RCC 7860 (cell line): ENCODE measurements around the gene SHANK1.
"Not testable (repeated sequence)": the region's sequence is repeated elsewhere in the genome, so short reads cannot be mapped to it uniquely, and the experiment has no call there.

Experiments used
- DNase-seq: peaks from one replicate; pipeline ENCODE4 v3.0.0-alpha.2; 2015; ENCODE audit warnings: low spot score
- FAIRE-seq: peaks from 2 replicates; lab custom pipeline; 2012; peaks lifted over from hg19 to GRCh38; lab: Jason Lieb, UNC

The SHANK1 gene

DNA sequence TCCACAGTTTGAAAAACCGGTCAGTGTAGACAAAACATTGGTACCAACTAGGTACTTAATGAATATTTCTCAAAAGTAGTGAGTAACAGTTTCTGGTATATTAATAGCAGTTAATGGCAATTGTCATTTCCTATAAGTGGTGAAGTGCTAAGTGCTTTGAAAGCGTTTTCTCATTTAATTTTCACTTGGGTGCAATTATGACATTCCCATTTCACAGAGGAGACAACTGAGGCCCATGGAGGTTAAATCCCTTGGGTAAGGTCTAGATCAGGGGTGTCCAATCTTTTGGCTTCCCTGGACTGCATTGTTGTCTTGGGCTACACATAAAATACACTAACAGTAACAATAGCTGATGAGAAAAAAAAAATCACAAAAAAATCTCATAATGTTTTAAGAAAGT, 79.2 kb downstream of the SHANK1 start:
- FAIRE-seq, result no peak
- no peak for DNase-seq

DNA sequence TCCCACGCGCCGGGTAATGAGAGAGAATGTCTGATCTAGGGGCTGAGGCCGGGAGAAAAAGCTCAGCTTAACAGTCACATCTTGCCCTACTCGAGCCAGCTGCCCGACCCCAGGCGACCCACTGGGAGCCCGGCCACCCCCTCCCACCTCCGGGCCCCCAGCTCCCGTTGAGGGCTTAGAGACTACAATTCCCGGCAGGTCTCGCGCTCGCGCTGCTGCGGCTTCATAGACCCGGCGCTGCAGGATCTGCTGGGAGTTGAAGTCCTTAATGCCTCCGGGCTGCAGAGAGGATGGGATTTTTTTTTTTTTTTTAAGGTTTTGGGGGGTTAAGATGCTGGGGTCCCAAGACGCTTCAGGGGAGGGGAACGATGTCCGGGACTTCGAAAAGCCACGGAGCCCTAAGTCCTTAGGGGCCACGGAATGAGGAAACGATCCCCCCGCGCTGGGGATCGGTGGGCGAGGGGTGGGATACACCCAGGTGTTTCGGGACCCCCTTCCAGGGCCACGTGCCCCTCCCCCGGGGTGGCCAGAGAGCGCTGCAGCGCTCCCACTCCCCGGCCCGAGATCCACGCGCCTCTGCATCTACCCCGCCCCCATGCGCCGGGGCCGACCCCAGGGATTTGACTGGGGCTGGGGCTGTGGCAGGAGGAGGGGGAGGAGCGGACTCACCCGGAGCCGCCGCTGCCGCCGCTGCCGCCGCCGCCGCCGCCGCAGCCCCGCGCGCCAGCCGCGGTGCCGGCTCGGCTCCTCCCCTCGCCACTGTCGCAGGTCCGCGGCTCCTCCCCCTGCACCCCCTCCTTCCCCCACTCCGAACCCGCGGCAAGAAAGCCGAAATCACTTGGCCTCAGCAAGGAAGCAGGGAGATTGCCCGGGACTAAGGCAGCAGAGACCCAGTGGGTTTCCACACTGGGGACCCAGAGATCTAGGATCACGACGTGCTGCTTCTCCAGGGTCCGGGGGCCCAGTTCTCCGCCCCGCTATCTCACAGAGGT, 80.2 kb downstream of the SHANK1 start, which contains the start of gene SYT3:
Gene SYT3, minus strand, starts transcription at position 761 of the 992 bp plus-strand sequence. CDS start 2,470 bp downstream, outside the sequence.
- DNase-seq, result no peak
- no peak for FAIRE-seq

DNA sequence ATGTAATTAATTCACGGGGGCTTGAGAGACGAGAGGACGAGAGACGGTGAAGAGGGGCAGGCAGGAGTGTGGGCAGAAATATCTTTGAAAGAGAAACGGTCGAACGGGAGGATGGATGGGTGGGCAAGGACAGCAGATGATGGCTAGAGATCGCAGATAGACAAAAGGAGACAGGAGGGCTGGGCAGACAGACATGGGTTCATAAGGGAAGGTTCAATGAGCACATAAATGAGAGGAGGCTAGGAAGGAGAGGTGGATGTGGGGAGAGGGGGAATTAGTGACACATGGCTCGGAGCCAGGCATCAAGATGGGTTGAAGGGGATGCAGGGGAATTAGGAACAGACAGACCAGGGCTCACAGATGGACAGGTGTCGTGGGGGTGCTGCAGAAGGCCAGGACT, 81.0 kb downstream of the SHANK1 start:
- no peak for FAIRE-seq
- no peak for DNase-seq

DNA sequence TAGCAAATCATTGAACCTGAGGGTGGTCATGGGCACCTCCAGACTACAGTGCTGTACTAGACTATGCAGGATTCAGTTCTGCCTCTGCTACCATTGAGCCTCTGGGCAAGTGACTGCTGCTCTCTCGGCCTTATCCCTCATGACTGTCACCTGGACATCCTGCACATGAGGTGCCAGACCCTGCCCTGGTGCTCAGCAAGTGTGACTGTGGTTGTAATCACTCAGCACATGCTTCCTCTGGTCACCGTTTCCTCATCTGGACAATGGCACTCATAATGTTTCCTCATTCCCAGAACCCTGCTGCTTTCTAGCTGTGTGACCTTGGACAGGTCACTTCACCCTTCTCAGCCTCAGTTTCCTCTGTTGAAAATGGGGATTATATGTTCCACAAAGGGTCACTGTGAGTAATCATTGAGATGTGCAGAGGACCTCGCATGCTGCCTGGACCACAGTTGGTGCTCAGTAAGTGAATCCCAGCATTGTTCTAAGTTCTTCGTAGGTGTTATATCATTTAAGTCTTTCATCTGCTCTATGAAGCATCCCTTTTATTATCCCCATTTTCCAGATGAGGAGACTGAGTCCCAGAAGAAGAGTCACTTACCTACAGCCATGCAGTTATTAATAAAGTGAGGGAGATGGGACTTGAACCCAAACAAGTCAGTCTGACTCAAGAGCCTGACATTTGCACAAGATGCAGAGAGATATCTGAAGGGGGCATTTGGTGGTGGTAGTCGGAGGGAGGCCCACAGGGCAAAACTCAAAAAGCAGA, 83.1 kb downstream of the SHANK1 start:
- FAIRE-seq (no peak), DNase-seq (no peak)

DNA sequence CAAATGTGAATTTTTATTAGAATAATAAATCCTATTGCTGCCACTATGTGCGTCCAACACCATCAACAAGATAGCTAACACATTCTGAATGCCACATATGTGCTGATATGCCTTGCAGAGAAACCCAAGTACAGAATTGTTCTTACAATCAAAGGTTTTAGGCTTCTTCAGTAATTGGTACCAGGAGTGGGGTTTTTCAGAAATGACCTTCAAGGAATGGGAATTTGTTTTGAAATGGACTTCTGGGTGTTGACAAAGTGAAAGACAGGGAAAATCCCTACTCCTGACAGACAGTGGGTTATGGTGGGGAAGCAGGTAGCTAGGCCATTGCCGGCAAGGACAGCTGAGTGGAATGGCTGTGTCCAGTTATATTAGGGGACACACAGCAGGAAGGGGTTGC, 85.6 kb downstream of the SHANK1 start:
- DNase-seq (no peak), FAIRE-seq (no peak)

DNA sequence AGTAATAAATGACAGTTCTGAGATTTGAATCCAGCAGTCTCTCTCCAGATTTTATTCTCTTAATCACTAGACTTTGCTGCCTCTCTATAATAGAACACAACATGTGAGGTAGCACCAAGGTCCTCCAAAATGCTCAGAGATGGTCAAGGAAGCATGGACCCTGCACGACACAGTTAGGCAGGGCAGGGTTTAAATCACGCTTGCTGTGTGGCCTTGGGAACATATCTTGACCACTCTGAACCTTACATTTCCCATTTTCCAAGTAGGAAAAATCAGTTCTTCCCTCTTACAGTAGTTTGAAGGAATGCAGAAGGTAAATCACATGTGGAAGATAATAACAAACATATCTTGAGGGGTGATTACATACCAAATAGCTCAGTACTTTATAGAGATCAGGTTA, 86.2 kb downstream of the SHANK1 start:
- DNase-seq (no peak), FAIRE-seq (no peak)

DNA sequence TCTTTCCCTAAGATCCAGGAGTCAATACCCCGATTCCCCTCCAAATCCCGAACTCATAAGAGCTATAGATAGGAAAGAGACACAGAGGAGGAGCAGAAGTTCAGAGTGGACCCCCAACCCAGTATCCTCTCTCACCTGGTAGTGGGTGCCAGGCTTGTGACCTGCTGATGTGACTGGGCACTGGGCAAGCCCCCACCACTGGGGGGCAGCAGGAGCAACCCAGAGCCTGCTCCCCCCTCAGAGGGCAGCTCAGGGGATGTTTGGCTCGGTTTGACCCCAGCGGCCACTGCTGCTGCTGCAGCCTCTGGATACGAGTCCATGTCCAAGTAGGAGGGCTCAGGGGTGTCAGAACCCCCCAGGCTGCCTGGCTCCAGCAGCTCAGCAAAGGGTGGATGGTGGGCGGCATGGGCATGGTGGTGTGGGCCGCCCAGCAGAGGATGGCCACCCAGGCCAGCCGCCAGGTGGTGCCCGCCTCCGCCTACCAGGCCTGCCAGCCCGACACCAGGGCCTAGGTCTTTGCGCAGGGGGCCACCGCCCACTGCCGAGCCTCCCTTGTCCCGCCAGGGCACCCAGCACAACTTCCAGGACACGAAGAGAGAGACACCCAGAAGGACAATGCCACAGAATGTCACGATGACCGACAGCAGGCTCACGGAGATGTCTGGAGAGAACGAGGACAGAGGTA, 87.3 kb downstream of the SHANK1 start:
- FAIRE-seq (no peak), DNase-seq (no peak)

DNA sequence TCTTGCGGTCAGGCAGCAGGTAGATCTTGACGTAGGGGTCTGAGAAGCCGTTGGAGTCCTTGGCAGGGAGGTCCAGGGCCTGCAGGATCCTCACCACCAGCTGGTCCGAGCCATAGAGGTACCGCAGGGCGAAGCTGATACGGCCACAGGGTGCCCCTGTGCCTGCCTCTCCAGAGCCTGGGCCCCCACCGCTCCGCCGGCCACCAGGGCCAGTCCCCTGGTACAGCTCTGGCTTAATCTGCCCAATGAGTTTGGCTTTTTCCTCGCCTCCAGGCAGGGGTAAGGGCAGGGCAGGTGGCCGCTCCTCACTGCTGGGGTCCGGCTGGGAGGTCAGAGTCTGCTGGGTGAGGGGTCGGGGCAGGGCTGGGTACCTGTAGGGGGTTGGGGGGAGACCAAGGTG, 89.8 kb downstream of the SHANK1 start:
- no peak for FAIRE-seq
- no peak for DNase-seq

DNA sequence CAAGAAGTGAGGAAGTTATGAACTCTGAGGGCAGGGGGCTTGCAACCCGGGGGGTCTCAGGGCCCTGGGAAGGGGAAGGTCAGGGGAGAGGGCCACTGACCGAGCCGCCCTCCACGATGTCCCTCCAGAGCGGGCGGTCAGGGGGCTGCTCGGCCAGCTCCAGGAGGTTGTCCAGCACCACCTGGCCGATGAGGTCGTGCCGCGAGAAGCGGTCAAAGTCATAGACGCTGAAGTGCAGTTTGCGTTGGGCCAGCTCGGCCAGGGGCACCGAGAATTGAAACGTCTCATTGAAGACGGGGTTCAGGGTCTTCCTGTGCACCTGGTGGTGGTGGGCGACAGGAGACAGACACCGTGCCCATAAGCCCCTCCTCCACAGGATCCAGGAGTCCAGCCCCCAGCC, 90.4 kb downstream of the SHANK1 start:
- no peak for DNase-seq

DNA sequence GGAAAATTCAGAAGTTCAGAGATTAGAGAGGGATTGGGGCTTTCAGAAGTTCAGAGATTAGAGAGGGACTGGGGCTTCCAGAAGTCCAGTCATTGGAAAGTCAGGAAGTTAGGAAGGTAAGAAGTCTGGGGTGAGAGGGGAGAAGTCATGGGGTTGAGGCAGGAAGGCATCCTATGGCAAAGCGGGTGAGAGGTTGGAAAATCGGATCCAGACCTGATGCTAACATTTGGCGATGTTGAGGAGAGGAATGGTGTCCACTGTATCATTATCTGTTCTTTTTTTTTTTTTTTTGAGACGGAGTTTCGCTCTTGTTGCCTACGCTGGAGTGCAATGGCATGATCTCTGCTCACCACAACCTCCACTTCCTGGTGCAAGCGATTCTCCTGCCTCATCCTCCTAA, 91.1 kb downstream of the SHANK1 start:
- FAIRE-seq (no peak), DNase-seq (no peak)

More for the DNA sequence above, 90.4 kb downstream of the SHANK1 start:
- no peak for FAIRE-seq

DNA sequence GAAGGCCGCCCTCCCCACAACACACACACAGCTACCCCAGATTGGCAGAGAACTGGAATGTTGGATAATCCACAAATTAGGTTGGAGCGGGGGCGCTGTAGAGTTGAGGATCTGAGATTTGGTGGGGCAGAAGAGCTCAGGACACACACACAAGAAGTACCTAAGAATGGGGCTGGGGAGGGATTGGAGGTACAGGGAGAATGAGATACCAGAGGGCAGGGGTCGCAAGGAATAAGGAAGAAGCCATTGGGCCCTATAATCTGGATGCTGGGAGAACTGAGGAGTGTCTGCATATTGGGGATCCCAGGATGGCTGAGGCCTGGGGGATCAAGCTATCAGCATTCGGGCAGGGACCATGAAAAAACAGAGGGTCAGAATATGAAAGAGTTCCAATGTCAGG, 91.5 kb downstream of the SHANK1 start:
- FAIRE-seq (no peak), DNase-seq (no peak)

DNA sequence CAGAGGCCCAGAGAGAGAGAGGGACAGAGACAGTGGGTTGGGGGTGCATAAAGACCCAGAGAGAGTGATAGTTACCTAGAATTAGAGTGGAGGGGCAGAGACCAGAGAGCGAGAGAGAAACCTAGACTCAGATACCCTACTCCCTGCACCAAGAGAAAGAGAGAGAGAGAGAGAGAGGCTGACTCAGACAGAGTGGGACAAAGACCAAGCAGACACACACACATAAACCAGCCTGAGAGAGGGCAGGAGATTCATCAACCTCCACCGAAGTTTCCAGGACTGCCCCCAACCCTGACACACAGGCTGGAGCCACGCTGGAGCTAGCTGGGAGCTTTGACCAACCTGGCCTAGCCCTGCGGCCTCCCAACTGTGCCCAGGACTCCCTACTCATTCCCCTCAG, 92.8 kb downstream of the SHANK1 start:
- no peak for DNase-seq
- no peak for FAIRE-seq

DNA sequence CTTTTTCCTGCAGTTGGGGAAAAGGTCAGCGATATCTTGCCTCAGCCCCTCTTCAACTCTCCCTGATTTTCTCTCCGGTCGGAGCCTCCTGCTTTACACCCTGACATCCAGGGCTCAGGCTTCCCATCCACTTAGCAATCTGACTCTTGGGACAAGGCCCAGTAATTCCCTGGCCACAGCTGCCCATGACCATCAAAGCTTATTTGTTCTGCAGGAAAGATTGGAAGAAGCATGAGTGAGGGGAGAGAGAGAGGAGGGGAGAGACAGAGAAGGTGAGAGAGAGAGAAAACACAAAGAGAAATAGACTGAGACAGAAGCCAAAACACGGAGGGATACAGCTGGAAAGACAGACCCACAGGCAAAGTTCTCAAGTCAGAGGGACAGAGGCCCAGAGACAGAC, 93.6 kb downstream of the SHANK1 start:
- FAIRE-seq, result no peak
- DNase-seq, result no peak

DNA sequence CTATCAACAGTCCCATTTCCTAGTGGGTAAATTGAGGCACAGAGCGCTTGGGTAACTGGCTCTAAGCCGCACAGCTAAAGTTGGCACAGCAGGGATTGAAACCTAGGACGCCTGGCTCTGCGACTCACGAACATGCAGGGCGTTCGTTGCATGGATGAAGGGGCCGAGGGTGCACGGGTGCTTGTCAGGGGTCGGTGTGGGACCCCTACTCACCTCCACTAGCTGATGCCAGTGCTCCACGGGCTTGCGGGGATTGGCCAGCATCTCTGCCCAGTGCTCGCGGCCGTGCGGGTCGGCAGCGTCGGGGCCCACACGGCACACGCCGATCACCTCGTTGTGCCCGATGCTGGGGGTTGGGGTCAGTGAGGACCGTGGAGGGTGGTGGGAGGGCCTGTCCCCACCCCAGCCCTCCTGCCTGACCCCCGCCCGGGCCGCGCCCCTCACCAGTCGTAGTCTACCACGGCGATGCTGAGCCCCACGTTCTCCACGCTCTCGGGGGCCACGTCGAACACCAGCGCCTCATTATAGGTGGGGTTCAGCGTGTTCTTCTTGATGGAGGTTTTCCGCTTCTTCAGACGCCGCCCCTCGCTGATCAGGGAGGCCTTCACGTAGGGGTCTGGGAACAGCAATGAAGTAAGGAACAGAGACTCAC, 94.5 kb downstream of the SHANK1 start:
- no peak for DNase-seq
- no peak for FAIRE-seq

DNA sequence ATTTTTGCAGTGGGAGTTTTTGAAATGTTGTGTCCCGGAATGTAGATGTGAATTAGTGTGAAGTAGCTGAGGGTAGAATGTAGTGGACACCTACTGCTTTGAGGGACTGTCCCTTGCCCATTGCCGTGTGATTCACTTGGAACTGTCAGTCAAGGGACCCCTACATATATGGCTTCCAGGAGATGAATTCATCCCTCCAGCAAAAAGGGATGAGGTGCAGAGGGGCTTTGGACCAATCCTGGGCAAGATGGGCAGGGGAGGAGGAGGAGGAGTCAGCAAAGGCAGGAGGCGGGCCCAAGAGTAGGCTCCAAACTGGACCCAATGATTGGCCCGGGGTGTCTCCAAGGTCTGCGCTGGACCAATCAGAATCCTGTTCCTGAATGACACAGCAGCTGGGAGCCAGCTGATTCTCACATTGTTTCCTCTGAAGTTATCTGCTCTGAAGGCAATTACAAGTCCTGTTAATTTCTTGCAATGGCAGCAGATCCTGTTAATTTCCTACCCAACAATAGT, 99.2 kb downstream of the SHANK1 start:
- not testable (repeated sequence) for FAIRE-seq, DNase-seq

DNA sequence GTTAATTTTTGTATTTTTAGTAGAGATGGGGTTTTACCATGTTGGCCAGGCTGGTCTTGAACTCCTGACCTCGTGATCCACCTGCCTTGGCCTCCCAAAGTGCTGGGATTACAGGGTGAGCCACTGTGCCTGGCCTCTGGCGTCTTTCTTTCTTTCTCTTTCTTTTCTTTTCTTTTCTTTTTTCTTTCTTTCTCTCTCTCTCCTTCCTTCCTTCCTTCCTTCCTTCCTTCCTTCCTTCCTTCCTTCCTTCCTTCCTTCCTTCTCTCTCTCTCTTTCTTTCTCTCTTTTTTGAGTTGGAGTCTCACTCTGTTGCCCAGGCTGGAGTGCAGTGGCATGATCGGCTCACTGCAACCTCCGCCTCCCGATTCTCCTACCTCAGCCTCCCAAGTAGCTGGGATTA, 100.4 kb downstream of the SHANK1 start:
- FAIRE-seq, DNase-seq: not testable (repeated sequence)

DNA sequence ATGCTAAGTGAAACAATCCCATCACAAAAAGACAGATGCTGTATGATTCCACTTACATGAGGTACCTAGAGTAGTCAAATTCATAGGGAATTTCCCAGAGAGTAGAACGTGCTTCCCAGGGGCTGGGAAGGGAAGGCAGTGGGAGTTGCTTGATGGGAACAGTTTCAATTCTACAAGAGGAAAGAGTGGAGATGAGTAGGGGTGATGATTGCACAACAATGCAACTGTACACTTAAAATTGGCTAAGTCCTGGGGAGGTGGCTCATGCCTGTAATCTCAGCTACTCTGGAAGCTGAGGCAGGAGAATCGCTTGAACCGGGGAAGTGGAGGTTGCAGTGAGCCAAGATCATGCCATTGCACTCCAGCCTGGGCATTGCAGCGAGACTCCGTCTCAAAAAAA, 101.2 kb downstream of the SHANK1 start:
- not testable (repeated sequence) for FAIRE-seq, DNase-seq

DNA sequence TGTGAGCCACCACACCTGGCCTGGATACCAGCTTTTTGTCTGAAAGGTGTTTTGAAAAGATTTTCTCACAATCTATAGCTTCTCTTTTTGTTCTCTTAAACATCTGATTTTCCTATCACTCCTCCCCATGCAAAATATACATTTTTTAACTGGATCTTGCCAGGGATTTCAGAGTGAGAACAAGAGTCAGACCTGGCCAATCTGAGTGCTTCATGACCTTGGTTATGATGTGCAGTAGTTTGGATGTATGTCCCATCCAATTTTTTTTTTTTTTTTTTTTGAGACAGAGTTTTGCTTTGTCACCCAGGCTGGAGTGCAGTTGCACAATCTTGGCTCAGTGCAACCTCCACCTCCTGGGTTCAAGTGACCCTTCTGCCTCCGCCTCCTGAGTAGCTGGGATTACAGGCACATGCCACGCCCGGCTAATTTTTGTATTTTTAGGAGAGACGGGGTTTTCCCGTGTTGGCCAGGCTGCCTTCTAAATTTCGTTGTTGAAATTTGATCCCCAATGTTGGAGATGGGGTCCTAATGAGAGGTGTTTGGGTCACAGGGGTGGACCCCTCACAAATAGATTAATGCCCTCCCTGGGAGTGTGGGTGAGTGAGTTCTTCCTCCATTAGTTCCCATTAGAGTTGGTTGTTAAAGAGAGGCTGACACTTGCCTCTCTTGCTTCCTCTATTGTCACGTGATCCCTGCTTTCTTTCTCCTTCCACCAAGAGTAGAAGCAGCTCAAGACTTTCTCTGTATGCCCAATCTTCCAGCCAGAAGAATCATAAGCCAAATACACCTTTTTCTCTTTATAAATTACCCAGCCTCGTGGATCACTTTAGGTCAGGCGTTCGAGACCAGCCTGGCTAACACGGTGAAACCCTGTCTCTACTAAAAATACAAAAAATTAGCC, 106.8 kb downstream of the SHANK1 start:
- not testable (repeated sequence) for DNase-seq, FAIRE-seq
